ENCODE measurements around the gene REV3L. TPM values are rescaled to one million over a fixed set of nuclear protein-coding genes. Genes with fewer than 3 reads are reported as not detected.

The REV3L gene
- total and polyA plus RNA-seq, 2 of the 13 experiments (the other 11 are each of a cell fraction or from before 2014, with no cell fraction given), result 12.8 to 31.3 TPM

GRCh38 chr6:111427341-111428116, 55.5 kb downstream of the REV3L start (continued):
- TF ChIP-seq ZNF30 (CRISPR knock-in tag; IDR thresholded peaks at IDR 0.05) (no peak), TAF1 (CRISPR knock-in tag; IDR thresholded peaks at IDR 0.05) (no peak), ZNF275 (CRISPR knock-in tag; IDR thresholded peaks at IDR 0.05; ENCODE audit: borderline replicate concordance) (no peak), DDIT3 (CRISPR knock-in tag; IDR thresholded peaks at IDR 0.05) (no peak), SATB2 (CRISPR knock-in tag; IDR thresholded peaks at IDR 0.05) (no peak), TFDP1 (CRISPR knock-in tag; IDR thresholded peaks at IDR 0.05; ENCODE audit: borderline replicate concordance) (no peak), ZNF224 (CRISPR knock-in tag; IDR thresholded peaks at IDR 0.05) (no peak), ZFP41 (CRISPR knock-in tag; IDR thresholded peaks at IDR 0.05; ENCODE audit: borderline replicate concordance) (no peak), KLF13 (CRISPR knock-in tag; IDR thresholded peaks at IDR 0.05) (no peak), ZSCAN20 (CRISPR knock-in tag; IDR thresholded peaks at IDR 0.05; ENCODE audit: borderline replicate concordance) (no peak), ZSCAN31 (CRISPR knock-in tag; IDR thresholded peaks at IDR 0.05; ENCODE audit: low read depth) (no peak), THAP9 (CRISPR knock-in tag; IDR thresholded peaks at IDR 0.05; ENCODE audit: borderline replicate concordance) (no peak), TCF7 (IDR thresholded peaks at IDR 0.05; ENCODE audit: low read depth) (no peak), SNRNP70 (IDR thresholded peaks at IDR 0.05; ENCODE audit: low read depth, low read length) (no peak), ZFP90 (CRISPR knock-in tag; IDR thresholded peaks at IDR 0.05; ENCODE audit: borderline replicate concordance) (no peak), ZBTB43 (CRISPR knock-in tag; conservative IDR thresholded peaks at IDR 0.05) (no peak), ATF5 (CRISPR knock-in tag; IDR thresholded peaks at IDR 0.05; ENCODE audit: low read depth) (no peak), PTBP1 (IDR thresholded peaks at IDR 0.05; ENCODE audit: low read depth, low read length, poor library complexity, severe bottlenecking) (no peak), MTA3 (CRISPR knock-in tag; IDR thresholded peaks at IDR 0.05) (no peak), ZNF660 (CRISPR knock-in tag; IDR thresholded peaks at IDR 0.05; ENCODE audit: borderline replicate concordance, low read depth) (no peak), ZNF790 (CRISPR knock-in tag; IDR thresholded peaks at IDR 0.05; ENCODE audit: borderline replicate concordance) (no peak)

All from HepG2 (cell line).